Measurements from ENCODE around the gene LDHAL6B.
"Not testable (repeated sequence)": the region's sequence is repeated elsewhere in the genome, so short reads cannot be mapped to it uniquely, and the experiment has no call there.

Gene LDHAL6B

DNA sequence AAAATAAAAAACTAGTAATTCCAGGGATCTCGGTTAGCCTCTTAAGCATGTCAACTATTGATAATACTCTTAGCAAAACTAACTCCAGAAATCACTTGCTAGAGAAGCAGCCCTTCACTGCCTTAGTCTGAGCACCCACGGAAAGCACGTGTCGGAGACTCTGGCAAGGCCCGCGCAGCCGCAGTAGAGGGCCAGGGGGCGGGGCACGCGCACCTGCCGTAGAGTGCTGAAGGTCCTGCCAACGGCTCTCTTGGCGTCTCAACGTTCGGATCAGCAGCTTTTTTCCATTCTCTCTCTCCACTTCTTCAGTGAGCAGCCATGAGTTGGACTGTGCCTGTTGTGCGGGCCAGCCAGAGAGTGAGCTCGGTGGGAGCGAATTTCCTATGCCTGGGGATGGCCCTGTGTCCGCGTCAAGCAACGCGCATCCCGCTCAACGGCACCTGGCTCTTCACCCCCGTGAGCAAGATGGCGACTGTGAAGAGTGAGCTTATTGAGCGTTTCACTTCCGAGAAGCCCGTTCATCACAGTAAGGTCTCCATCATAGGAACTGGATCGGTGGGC, at the start of gene LDHAL6B:
Gene LDHAL6B (plus strand): TSS at position 221 of the 561 bp plus-strand sequence. CDS start 98 bp downstream, at position 319.
- no peak for DNase-seq (ENCODE audit: low read depth, low spot score)

DNA sequence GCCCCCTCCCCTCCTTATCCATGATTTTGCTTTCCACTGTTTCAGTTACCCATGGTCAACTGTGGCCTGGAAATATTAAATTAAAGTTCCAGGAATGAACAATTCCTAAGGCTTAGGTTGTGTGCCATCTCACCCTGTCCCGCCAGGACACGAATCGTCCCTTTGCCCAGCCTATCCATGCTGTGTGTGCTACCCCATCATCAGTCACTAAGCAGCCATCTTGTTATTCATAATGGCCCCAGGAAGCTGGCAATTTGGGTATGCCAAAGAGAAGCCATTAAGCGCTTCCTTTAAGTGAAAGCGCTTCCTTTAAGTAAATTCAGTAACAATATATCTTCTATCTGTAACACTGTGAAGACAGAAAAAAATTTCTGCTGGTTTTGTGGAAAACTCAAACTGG, 49.2 kb upstream of the LDHAL6B start:
- no peak for DNase-seq (ENCODE audit: low read depth, low spot score)

GRCh38 chr15:59157840-59158700, 48.6 kb upstream of the LDHAL6B start:
- DNase-seq (ENCODE audit: low read depth, low spot score): no peak

DNA sequence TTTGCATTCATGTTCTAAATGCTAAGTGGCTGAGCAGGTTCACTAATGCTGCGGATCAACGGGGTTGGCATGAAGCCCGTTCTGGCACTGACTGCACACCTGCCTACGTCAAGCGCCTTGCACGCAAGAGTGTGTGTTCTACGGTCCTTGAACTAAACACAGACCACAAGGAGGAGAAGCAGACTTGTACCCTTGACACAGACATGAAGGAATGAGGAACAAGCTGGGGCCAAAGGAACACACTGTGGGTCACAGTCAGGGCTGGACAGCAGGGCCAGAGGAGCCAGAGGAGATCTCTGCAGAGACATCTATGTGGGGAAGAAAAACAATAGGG, 48.0 kb upstream of the LDHAL6B start:
- no peak for DNase-seq (ENCODE audit: low read depth, low spot score)

GRCh38 chr15:59159210-59159609, 47.4 kb upstream of the LDHAL6B start:
- DNase-seq (ENCODE audit: low read depth, low spot score): no peak

- peak; percentile 59 for DNase-seq (ENCODE audit: low read depth, low spot score)
Observed at GRCh38 chr15:59160880-59161593, 45.6 kb upstream of the LDHAL6B start.

GRCh38 chr15:59162080-59162479, 44.6 kb upstream of the LDHAL6B start:
- not testable (repeated sequence) for DNase-seq (ENCODE audit: low read depth, low spot score)

DNA sequence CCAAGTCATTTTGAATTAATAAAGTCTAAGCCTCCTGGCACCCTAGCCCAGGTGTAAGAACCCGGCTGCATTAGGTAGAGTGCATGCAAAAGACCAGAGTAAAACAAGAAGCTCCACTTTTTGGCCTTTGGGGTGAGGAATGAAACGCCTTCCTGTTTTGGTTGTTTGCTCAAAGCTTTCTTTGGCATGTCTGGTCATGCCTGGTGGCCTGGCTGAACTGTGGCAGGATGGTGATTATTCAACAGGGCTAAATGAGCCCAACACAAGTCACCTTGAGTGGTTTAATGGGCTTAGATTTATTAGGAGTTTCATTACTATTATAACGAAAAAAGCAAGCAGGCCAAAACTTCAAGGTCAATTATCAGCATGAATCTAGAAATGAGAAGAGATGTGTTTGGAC, 40.9 kb upstream of the LDHAL6B start:
- DNase-seq (ENCODE audit: low read depth, low spot score): no peak

DNA sequence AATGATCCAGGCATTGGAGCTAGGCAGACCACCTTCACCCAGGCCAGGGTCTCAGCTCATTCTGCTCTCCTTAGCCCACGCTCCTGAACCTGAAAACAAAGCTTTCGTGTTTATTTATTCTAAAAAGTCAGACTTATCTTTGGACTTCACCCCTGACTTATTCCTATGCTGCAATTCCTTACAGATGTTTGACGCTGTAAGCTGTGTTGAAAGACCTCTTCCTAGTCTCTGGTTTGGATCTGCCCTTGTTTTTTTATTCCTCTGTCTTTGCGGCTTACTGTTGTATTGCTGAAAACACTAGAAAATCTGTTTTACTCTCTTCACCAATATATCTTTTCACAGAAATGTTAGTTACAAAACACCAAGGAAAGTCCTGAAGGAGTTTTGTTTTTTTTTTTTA, 40.5 kb upstream of the LDHAL6B start:
- DNase-seq (ENCODE audit: low read depth, low spot score): no peak

- DNase-seq (ENCODE audit: low read depth, low spot score): no peak
Observed at GRCh38 chr15:59166601-59167265, 39.9 kb upstream of the LDHAL6B start.

DNA sequence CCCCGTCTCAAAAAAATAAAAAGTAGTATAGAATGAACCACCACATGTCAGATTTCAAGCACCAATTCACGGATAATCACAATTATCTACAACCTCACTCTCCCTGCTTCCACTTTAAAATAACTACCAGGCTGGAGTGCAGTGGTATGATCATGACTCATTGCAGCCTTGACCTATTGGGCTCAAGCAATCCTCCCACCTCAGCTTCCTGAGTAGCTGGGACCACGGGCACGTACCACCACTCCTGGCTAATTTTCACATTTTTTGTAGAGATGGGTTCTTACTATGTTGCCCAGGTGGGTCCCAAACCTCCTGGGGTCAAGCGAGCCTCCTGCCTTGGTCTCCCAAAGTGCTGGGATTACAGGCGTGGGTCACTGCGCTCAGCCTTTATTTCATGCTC, 38.1 kb upstream of the LDHAL6B start:
- no peak for DNase-seq (ENCODE audit: low read depth, low spot score)

- DNase-seq (ENCODE audit: low read depth, low spot score): no peak
Observed at GRCh38 chr15:59169251-59169708, 37.4 kb upstream of the LDHAL6B start.

- DNase-seq (ENCODE audit: low read depth, low spot score): peak; percentile 59
Observed at GRCh38 chr15:59170295-59171066, 36.2 kb upstream of the LDHAL6B start.

DNA sequence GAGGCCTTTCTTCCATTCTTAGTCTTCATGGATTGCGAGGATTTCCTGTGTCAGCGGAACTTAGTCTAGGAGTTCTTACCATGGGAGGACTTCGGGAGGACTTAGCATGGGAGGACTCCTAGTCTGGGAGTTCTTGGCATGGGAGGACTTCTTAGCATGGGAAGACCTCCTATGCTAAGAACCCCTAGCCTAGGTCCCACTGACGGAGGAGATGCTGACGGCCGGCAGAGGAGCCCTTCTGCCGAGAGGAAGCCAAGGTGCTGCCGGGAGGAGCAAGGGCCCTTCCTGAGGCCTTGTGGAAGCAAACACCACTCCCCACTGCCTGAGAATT, 35.6 kb upstream of the LDHAL6B start:
- no peak for DNase-seq (ENCODE audit: low read depth, low spot score)

- DNase-seq (ENCODE audit: low read depth, low spot score): no peak
Observed at GRCh38 chr15:59172289-59172901, 34.2 kb upstream of the LDHAL6B start.

DNA sequence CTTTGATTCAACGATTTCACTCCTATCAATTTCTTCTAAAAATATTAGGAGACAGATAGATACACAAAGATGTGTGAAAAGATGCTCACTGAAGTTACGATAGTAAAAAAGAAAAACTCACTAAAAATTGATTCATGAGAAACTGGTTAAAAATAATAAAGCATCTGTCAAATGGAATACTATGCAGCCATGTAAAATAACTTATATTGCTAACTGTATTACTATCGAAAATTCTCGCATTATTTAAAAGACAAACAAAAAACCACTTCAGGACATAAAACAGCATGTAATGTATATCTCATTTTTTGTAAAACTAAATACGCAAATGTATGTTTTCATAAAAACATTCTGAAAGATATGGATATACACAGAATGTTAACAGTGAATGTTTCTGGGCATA, 33.4 kb upstream of the LDHAL6B start:
- no peak for DNase-seq (ENCODE audit: low read depth, low spot score)

DNA sequence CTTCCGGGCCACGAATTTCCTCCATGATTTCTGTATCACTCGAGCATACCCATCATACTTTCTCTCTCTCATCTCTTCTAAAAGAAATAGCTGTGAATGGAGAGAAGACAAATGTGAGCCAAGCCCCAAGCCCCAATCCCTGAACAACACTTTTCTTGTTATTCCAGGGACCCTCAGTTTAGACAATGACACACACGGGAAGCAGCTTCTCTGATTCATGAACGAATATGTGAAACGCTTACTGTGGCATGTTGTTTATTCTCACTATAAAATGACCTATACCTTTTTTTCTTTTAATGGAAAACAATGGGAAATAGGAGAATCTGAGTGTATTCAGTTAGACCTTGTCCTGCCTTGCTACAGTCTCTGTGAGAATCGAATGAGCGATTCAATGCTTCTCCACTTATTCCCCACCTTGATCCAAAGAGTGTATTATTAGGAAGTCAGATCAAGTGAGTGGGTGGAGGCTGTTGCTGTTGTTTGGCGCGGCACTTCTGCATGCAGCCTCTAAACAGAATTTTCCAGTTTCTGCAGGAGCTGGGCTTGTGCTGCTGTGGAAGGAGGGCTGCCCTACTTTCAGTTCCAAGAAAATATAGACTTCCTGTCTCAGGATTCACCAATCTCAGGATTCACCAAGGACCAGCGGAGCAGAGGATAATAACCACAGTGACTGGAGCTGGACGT, 32.4 kb upstream of the LDHAL6B start:
- DNase-seq (ENCODE audit: low read depth, low spot score): no peak

GRCh38 chr15:59174835-59175831, 31.5 kb upstream of the LDHAL6B start:
- DNase-seq (ENCODE audit: low read depth, low spot score): peak; percentile 69

DNA sequence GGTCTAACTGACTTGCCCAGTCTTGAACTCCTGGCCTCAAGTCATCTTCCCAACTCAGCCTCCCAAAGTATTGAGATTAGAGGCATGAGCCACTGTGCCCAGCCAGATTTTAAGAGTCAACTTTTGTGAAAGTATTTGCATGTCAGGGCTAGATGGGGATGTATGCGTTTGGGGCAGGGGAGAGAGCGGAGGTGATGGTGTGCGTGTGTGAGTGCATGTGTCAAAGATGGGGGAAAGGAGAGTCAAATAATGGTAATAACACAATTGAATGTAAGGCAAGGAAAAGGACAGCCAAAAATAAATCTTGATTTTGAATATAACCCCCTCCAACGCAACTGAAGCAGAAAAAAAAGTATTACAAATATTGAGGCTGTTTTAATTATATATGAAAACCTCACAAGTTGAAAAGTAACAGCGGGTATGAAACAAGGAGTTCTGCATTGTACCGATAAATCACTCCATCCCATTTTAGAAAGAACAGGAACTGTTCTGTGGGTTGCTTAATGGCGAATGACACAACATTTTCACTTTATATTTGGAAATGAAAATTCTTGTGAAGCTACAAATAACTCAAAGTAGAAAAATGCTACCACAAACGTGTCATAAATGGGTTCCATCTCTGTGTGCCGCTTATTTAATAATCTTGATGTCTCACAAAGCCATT, 29.9 kb upstream of the LDHAL6B start:
- DNase-seq (ENCODE audit: low read depth, low spot score): no peak
